ENCODE results near the gene HARS1.

DNA sequence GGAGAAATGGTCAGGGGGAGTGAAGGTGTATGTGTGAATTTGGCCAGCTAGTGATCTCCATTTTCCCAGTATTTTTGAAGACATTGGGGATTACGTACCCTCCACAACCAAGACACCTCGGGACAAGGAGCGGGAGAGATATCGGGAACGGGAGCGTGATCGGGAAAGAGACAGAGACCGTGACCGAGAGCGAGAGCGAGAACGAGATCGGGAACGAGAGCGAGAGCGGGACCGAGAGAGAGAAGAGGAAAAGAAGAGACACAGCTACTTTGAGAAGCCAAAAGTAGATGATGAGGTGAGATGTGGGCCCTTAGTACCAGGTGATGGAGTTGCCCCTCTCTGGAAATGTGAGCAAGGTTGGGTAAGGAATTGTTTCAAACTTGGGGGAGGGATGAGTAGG is 32.3 kb downstream of the HARS1 start:
- TF ChIP-seq POLR2AphosphoS5 (IDR thresholded peaks at IDR 0.05; ENCODE audit: low read depth, low read length), result no peak
- no peak for TF ChIP-seq POLR2A (IDR thresholded peaks at IDR 0.05; ENCODE audit: low read depth, low read length)
- TF ChIP-seq SPI1 (IDR thresholded peaks at IDR 0.05; ENCODE audit: low read depth, low read length), result no peak
- no peak for TF ChIP-seq PAX5 (IDR thresholded peaks at IDR 0.05; ENCODE audit: insufficient read depth, low read length, severe bottlenecking)
- TF ChIP-seq TAF1 (IDR thresholded peaks at IDR 0.05; ENCODE audit: low read depth, low read length), result no peak
- TF ChIP-seq POU2F2 (IDR thresholded peaks at IDR 0.05; ENCODE audit: low read depth, low read length), result no peak

All from GM12891 (cell line).